ENCODE results near the gene ZFYVE16.
"Not testable (repeated sequence)": the region's sequence is repeated elsewhere in the genome, so short reads cannot be mapped to it uniquely, and the experiment has no call there.

Gene ZFYVE16

DNA sequence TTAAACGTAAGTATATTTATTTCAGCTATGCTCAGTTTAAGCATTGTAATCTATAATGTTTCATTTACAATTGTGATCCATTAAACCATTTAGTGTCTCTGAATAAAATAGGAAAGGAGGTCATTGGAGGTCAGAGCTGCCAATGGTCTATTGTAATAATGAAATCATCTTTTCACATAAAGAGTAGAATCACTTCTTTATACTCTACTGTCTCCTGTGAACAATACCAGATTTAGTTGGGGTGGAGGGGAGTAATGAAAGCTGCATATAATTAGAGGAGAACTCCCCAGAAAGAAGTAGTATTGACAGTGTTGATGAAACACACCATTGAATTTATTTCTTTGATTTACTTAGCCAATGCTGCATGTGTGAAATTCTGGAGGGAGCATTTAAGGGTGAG is 35.1 kb upstream of the ZFYVE16 start:
- H3K27ac ChIP-seq, result no peak overlapping the region
- TF ChIP-seq, protein P1, sequence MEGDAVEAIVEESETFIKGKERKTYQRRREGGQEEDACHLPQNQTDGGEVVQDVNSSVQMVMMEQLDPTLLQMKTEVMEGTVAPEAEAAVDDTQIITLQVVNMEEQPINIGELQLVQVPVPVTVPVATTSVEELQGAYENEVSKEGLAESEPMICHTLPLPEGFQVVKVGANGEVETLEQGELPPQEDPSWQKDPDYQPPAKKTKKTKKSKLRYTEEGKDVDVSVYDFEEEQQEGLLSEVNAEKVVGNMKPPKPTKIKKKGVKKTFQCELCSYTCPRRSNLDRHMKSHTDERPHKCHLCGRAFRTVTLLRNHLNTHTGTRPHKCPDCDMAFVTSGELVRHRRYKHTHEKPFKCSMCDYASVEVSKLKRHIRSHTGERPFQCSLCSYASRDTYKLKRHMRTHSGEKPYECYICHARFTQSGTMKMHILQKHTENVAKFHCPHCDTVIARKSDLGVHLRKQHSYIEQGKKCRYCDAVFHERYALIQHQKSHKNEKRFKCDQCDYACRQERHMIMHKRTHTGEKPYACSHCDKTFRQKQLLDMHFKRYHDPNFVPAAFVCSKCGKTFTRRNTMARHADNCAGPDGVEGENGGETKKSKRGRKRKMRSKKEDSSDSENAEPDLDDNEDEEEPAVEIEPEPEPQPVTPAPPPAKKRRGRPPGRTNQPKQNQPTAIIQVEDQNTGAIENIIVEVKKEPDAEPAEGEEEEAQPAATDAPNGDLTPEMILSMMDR (IDR thresholded peaks at IDR 0.05), result no peak
- no peak for TF ChIP-seq ZFX (IDR thresholded peaks at IDR 0.05; ENCODE audit: borderline replicate concordance)

DNA sequence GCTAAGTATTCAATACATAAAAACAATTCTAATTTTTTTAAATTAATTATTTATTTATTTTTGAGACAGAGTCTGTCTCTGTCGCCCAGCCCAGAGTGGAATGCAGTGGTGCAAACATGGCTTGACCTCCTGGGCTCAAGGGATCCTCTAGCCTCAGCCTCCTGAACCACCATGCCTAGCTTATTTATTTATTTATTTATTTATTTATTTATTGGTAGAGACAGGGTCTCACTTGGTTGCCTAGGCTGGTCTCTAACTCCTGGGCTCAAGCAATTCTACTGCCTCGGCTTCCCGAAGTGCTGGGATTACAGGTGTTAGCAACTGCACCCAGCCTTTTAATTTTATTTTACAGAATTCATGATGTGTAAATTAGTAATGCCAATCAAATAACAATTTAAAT is 33.7 kb upstream of the ZFYVE16 start:
- TF ChIP-seq, protein P1 (IDR thresholded peaks at IDR 0.05), result no peak
- TF ChIP-seq ZFX (IDR thresholded peaks at IDR 0.05; ENCODE audit: borderline replicate concordance), result no peak
- H3K27ac ChIP-seq, result no peak overlapping the region

DNA sequence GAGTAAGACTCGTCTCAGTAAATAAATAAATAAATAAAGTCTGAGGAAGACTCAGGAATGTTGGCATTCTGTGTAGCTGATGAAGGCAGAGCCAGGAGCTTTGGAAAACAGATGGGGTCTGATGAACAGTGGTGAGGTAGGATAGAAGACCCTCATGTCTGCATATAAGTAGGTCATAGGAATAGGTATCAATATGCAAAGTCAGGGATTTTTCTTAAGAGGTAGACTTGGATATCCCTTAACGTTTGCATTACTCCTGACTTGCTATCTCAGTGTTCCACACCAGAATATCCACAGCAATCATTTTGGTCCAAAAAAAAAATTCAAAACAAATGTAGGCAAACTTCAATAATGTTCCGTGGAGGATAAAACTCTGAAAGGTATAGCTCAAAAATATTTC is 31.3 kb upstream of the ZFYVE16 start:
- H3K27ac ChIP-seq, result no peak overlapping the region
- TF ChIP-seq, protein P1 (IDR thresholded peaks at IDR 0.05), result no peak
- TF ChIP-seq ZFX (IDR thresholded peaks at IDR 0.05; ENCODE audit: borderline replicate concordance), result no peak

DNA sequence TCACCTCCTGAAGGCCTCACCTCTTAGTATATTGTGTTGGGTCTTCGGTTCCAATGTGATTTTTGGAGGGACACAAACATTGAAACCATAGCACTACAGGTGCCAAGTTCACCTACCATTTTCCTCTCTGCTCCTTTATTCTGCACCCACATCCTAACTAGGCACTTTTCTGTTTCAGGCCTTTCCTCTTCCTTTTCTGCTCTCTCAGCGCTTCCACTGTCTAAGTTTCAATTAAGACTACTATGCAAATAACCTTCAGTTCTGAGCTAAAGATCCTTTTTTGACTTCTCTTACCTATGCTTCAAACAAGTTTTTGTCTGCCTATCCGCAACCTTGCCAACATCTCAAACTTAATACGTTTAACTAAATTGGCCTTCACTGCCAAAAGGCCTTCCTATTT is 25.4 kb upstream of the ZFYVE16 start:
- TF ChIP-seq, protein P1 (IDR thresholded peaks at IDR 0.05), result no peak
- no peak for TF ChIP-seq ZFX (IDR thresholded peaks at IDR 0.05; ENCODE audit: borderline replicate concordance)
- no peak overlapping the region for H3K27ac ChIP-seq

DNA sequence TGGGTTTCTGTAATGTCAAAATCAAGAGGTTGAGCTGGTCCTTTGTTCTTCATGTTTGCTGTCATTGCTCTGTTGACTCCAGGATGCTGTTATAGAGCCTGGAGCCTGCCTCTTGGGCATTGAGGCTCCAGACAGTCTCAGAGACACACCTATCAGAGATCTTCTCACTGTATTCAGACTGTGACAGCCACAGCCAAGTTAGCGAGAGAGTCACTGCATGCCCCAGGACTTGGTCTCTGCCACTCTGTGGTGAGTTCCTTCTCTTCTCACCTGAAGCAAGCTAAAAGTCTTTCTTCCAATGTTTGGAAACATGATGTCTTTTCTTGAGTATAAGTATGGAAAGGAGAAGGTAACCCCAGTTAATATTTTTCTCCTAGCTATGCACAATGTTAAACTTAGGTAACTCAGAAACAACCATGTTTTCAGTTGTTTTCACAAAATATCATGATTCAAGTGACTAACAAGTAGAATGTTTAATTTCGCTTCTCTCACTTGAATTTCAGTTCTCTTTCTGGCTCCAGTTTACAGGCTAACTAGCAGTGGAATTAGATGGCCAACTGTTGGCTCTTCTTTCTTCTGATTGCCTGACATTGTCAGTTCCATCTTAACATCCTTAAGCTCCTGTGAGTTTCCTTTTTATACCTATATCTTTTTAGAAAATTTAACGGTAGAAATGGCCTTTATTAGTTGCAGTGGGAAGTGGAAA is 20.6 kb upstream of the ZFYVE16 start:
- TF ChIP-seq ZFX (IDR thresholded peaks at IDR 0.05; ENCODE audit: borderline replicate concordance), result no peak
- H3K27ac ChIP-seq, result no peak overlapping the region

DNA sequence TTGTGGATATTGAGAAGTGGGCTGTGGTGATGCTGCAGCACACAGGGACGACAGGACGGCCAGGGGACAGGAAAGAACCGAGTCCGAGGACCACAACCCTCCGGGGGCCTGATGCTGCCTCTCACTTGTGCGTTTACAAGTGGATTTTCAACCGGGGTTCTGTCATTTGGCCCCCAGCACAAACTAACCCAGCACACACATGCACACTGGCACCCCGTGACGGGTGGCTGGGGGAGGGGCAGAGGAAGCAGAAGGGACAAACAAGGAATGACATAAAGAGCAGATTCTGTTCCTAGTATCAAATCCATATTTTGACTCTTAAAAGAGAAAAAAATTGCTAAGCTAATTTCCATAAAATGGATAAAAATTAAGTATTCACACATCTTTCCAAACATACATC is 18.3 kb upstream of the ZFYVE16 start:
- TF ChIP-seq, protein P1 (IDR thresholded peaks at IDR 0.05), result no peak
- no peak for TF ChIP-seq ZFX (IDR thresholded peaks at IDR 0.05; ENCODE audit: borderline replicate concordance)
- H3K27ac ChIP-seq, result no peak overlapping the region

DNA sequence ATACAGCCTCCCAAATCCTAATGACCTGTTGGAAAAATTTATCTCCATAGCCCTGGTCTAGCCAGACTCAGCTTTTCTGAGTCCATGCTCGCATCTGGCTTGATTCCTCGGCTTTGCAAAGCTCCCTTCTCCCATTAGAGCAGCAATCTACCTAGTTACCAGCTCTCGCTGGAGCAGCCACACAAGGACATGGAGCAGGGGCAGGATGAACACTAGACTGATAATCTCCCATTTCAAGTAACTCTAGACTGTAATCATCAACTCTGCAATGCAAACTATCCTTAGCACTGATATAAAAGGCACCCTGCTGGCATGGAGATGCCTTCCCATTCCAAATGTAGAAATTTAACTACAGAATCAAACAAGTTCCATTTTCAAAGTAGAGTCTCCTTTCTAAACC is 17.5 kb upstream of the ZFYVE16 start:
- not testable (repeated sequence) for H3K27ac ChIP-seq

DNA sequence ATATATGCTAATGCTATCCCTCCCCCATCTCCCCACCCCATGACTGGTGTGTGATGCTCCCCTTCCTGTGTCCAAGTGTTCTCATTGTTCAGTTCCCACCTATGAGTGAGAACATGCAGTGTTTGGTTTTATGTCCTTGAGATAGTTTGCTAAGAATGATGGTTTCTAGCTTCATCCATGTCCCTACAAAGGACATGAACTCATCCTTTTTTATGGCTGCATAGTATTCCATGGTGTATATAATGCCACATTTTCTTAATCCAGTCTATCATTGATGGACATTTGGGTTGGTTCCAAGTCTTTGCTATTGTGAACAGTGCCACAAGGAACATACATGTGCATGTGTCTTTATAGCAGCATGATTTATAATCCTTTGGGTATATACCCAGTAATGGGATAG is 16.6 kb upstream of the ZFYVE16 start:
- H3K27ac ChIP-seq, result not testable (repeated sequence)

DNA sequence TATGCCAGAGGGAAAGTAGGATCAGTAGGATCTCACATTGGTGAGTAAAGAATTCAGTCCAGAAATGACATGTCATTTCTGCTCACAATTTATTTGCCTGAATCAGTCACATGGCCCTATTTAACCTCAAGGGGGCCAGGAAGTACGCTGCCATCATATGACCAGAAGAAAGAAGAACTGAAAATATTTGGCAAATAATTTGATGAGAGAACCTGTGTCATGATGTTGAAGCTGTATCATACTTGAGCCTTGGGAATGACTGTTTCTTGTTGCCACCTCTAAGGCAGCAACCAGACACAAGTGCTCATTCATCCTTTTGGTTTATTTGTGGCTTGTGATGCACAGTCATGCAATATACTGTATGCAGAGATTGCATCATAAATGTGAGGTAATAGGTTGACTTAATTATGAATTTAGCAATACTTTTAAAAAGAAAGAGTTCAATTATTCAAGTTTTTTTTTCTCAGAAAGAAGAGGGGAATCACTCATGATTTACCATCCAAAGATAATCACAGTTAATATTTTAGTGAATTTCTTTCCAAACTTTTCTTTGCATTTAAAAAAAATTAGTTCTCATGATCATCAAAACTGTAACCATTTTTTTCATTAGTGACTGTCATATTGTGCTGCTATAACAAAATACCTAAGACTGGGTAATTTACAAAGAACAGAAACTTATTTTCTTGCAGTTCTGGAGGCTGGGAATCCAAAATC is 8.2 kb upstream of the ZFYVE16 start:
- no peak overlapping the region for H3K27ac ChIP-seq
- no peak for TF ChIP-seq ZFX (IDR thresholded peaks at IDR 0.05; ENCODE audit: borderline replicate concordance)
- TF ChIP-seq, protein P1 (IDR thresholded peaks at IDR 0.05), result no peak

DNA sequence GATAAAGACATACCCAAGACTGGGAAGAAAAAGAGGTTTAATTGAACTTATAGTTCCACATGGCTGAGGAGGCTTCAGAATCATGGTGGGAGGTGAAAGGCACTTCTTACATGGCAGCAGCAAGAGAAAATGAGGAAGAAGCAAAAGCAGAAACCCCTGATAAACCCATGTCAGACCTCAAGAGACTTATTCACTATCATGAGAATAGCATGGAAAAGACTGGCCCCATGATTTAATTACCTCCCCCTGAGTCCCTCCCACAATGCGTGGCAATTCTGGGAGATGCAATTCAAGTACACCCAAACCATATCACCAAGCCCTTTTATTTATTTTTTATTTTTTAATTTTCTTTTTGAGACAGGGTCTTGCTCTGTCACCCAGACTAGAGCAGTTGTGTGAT is 7.5 kb upstream of the ZFYVE16 start:
- H3K27ac ChIP-seq, result not testable (repeated sequence)

Measured in 22Rv1 (cell line).